ENCODE results near the gene MRGPRX3.

The MRGPRX3 gene

GRCh38 chr11:18171377-18172000, 39.1 kb downstream of the MRGPRX3 start:
- H3K27ac ChIP-seq, result no peak overlapping the region
- TF ChIP-seq CTCF (conservative IDR thresholded peaks at IDR 0.05), result peak; percentile 90

- TF ChIP-seq CTCF (conservative IDR thresholded peaks at IDR 0.05), result no peak
- no peak within 1 kb of the TSS for H3K27ac ChIP-seq
Measured at GRCh38 chr11:18172666-18173065, 40.3 kb downstream of the MRGPRX3 start, which contains the start of gene MRGPRX4. MRGPRX4 (plus strand) TSS chr11:18172837; CDS start chr11:18173257, 420 bp downstream.

GRCh38 chr11:18173225-18173866, 41.0 kb downstream of the MRGPRX3 start:
- no peak overlapping the region for H3K27ac ChIP-seq
- TF ChIP-seq CTCF (conservative IDR thresholded peaks at IDR 0.05), result no peak

Data from VCaP (cell line).